GM18511 (cell line): ENCODE data around the gene TMEM220.
"Not testable (repeated sequence)": the region's sequence is repeated elsewhere in the genome, so short reads cannot be mapped to it uniquely, and the experiment has no call there.

Experiments used
- ATAC-seq: cut with Tn5 transposase; IDR thresholded peaks from one replicate; pipeline ENCODE4 v1.9.1; 2021; ENCODE audit warnings: mild to moderate bottlenecking, moderate library complexity; ENCODE audit not compliant: unreplicated experiment

The TMEM220 gene

GRCh38 chr17:10731408-10731879, 1.6 kb upstream of the TMEM220 start:
- ATAC-seq, result no peak

GRCh38 chr17:10730247-10730646, 424 bp upstream of the TMEM220 start:
- ATAC-seq, result not testable (repeated sequence)

- ATAC-seq, result no peak
These were observed 1.4 kb downstream of the TMEM220 start for GRCh38 chr17:10728331-10728892.

- no peak for ATAC-seq
These were observed 2.6 kb downstream of the TMEM220 start for GRCh38 chr17:10727192-10727591.

GRCh38 chr17:10726196-10726595, 3.6 kb downstream of the TMEM220 start:
- ATAC-seq, result no peak

- no peak for ATAC-seq
These were observed 4.6 kb downstream of the TMEM220 start for GRCh38 chr17:10725262-10725661.

GRCh38 chr17:10724546-10725195, 5.2 kb downstream of the TMEM220 start:
- ATAC-seq, result no peak

GRCh38 chr17:10718547-10718946, 11.3 kb downstream of the TMEM220 start:
- no peak for ATAC-seq

- no peak for ATAC-seq
These were observed 13.6 kb downstream of the TMEM220 start for GRCh38 chr17:10716218-10716617.

GRCh38 chr17:10713318-10713717, 16.5 kb downstream of the TMEM220 start:
- no peak for ATAC-seq

GRCh38 chr17:10705727-10706126, 24.1 kb downstream of the TMEM220 start:
- no peak for ATAC-seq

- ATAC-seq, result no peak
These were observed 27.2 kb downstream of the TMEM220 start for GRCh38 chr17:10702574-10702973.

GRCh38 chr17:10699856-10700255, 30.0 kb downstream of the TMEM220 start:
- no peak for ATAC-seq

- no peak for ATAC-seq
These were observed 31.6 kb downstream of the TMEM220 start for GRCh38 chr17:10698096-10698818.

- peak; percentile 95 for ATAC-seq
These were observed 32.4 kb downstream of the TMEM220 start, which contains the start of the genes ADPRM and SCO1 for GRCh38 chr17:10697092-10698081. Gene ADPRM (plus strand): TSS chr17:10697594. CDS start chr17:10704927, 7,333 bp downstream. Gene SCO1 (minus strand): TSS chr17:10697533. CDS start chr17:10697507, 26 bp downstream.

GRCh38 chr17:10695875-10696407, 33.9 kb downstream of the TMEM220 start:
- not testable (repeated sequence) for ATAC-seq

- no peak for ATAC-seq
These were observed 42.3 kb downstream of the TMEM220 start for GRCh38 chr17:10687499-10687898.

GRCh38 chr17:10683853-10684252, 46.0 kb downstream of the TMEM220 start:
- ATAC-seq, result no peak

GRCh38 chr17:10681866-10682446, 47.9 kb downstream of the TMEM220 start:
- ATAC-seq, result no peak

- ATAC-seq, result no peak
These were observed 55.1 kb downstream of the TMEM220 start for GRCh38 chr17:10674704-10675103.
